ENCODE measurements around the gene LAS1L. TPM values are rescaled to one million over a fixed set of nuclear protein-coding genes. Genes with fewer than 3 reads are reported as not detected.

LAS1L gene
- total RNA-seq, 4 donors from 2014 or later, result 30.6 to 35.0 (median 32.3) TPM

- no peaks in the 10 kb centered on the region for H3K4me1 ChIP-seq
- no peak overlapping the region for H3K4me3 ChIP-seq
- no peak overlapping the region for H3K27ac ChIP-seq
- peaks cover 0 to 6% (median 2%) of the 10 kb centered on the region in 4 donors for H3K9me3 ChIP-seq
- no peak for TF ChIP-seq CTCF (IDR thresholded peaks at IDR 0.05)
- TF ChIP-seq POLR2A (IDR thresholded peaks at IDR 0.05), result no peak
- no peak for TF ChIP-seq EP300 (IDR thresholded peaks at IDR 0.05)
- H3K27me3 ChIP-seq, result no peaks in the 10 kb centered on the region
- DNase-seq (ENCODE audit: low spot score in 2 of 2), result no peak
- H3K36me3 ChIP-seq, result peaks cover 0 to 4% (median 0%) of the 10 kb centered on the region in 3 donors
- WGBS, 2 donors, result 90% methylated on average over 2 of the region's 2 CpGs
Observed at GRCh38 chrX:65476564-65476963, 58.0 kb downstream of the LAS1L start.

- 30 to 43% methylated on average over 4 of the region's 4 CpGs for WGBS, 2 donors
- no peak overlapping the region for H3K27ac ChIP-seq
- DNase-seq (ENCODE audit: low spot score in 2 of 2), result no peak
- H3K27me3 ChIP-seq, result no peaks in the 10 kb centered on the region
- no peak for TF ChIP-seq CTCF (IDR thresholded peaks at IDR 0.05)
- TF ChIP-seq EP300 (IDR thresholded peaks at IDR 0.05), result no peak
- TF ChIP-seq POLR2A (IDR thresholded peaks at IDR 0.05), result no peak
- no peaks in the 10 kb centered on the region for H3K36me3 ChIP-seq
- H3K9me3 ChIP-seq, result peaks cover 0 to 9% (median 2%) of the 10 kb centered on the region in 4 donors
- no peaks in the 10 kb centered on the region for H3K4me1 ChIP-seq
- H3K4me3 ChIP-seq, result no peak overlapping the region
Observed at GRCh38 chrX:65463550-65463949, 71.0 kb downstream of the LAS1L start.

Other genes starting within 250 kb of the LAS1L start
- 100 to 1,000 TPM; 215 to 284 (median 258) TPM for gene MSN, start 132.9 kb upstream of the LAS1L start, total RNA-seq

Data from tibial nerve (tissue), 4 donors.